ENCODE data around the gene CLN6. TPM values are rescaled to one million over a fixed set of nuclear protein-coding genes. Genes with fewer than 3 reads are reported as not detected.

The CLN6 gene
- total RNA-seq, 3 donors from 2014 or later (not counting 1 experiment from before 2014, with no cell fraction given), result 14.9 to 19.0 (median 15.5) TPM

DNA sequence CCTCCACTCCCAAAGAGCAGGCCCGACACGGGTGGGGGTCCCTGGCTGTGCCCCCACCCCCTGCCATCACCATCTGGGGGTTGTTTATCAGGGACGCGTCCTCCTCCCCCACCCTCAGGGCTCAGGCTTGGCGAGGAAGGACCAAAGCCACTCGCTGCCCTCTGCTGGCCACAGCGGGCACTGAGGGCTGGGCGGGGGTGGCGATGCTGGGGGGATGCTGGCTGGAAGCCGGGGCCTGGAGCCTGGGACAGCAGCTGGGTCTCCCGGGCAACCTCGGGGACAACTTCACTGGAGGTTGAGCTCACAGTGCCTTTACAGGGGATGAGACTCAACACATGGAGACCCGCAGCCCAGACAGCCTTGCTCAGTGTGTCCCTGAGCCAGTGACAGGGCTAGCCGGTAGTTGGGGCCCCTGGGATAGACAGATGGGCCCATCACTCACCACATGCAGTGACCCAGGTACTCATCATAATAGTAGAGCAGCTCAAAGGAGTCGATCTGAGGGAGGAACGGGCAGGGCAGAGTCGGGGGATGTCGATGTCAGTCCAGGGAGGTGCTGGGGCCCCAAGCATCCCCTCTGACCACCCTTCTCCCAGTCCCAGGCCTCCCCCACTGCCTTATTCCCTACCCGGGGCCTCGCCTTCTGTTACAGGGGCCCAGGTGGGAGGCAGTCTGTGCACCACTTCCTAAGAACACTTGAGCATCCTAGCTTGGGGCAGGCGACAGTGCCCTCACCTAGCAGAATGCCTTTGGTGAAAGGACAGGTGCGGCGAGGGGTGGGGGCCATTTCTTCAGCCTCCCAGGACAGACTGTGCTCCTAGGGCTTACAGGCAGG is 18.5 kb downstream of the CLN6 start:
- H3K9me3 Mint-ChIP-seq, result no peaks in the 10 kb centered on the region
- H3K27ac ChIP-seq (ENCODE audit: low read length), result no peak overlapping the region
- H3K4me1 ChIP-seq (ENCODE audit: control insufficient read depth, insufficient read depth, low read length), result peaks cover 28% of the 10 kb centered on the region
- TF ChIP-seq, protein P1, sequence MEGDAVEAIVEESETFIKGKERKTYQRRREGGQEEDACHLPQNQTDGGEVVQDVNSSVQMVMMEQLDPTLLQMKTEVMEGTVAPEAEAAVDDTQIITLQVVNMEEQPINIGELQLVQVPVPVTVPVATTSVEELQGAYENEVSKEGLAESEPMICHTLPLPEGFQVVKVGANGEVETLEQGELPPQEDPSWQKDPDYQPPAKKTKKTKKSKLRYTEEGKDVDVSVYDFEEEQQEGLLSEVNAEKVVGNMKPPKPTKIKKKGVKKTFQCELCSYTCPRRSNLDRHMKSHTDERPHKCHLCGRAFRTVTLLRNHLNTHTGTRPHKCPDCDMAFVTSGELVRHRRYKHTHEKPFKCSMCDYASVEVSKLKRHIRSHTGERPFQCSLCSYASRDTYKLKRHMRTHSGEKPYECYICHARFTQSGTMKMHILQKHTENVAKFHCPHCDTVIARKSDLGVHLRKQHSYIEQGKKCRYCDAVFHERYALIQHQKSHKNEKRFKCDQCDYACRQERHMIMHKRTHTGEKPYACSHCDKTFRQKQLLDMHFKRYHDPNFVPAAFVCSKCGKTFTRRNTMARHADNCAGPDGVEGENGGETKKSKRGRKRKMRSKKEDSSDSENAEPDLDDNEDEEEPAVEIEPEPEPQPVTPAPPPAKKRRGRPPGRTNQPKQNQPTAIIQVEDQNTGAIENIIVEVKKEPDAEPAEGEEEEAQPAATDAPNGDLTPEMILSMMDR (IDR thresholded peaks at IDR 0.05), result peak; percentile 66
- peak in 2 of 3 donors; percentile 67 to 74 for ATAC-seq
- peaks cover 0 to 28% of the 10 kb centered on the region in 2 donors for H3K4me1 Mint-ChIP-seq
- intact Hi-C loops (cut with micrococcal nuclease), result loop anchor here (1.0 kb wide), 1 partner anchor 348 kb away; no protein-coding TSS in a partner anchor
- no peaks in the 10 kb centered on the region for H3K36me3 Mint-ChIP-seq
- H3K27me3 Mint-ChIP-seq (ENCODE audit: low read depth in 2 of 2), result no peaks in the 10 kb centered on the region
- H3K4me3 ChIP-seq (ENCODE audit: low read length), result no peak overlapping the region
- no peaks in the 10 kb centered on the region for H3K9me3 ChIP-seq (ENCODE audit: control insufficient read depth, insufficient read depth, low read length)
- no peak overlapping the region for H3K4me3 Mint-ChIP-seq
- no peak overlapping the region for H3K27ac Mint-ChIP-seq
- peak; percentile 30 to 66 for DNase-seq
- no peaks in the 10 kb centered on the region for H3K36me3 ChIP-seq (ENCODE audit: control insufficient read depth, insufficient read depth, low read length)
- 68% methylated on average over 23 of the region's 23 CpGs for WGBS (ENCODE audit: insufficient coverage)
- no peaks in the 10 kb centered on the region for H3K27me3 ChIP-seq (ENCODE audit: control insufficient read depth, insufficient read depth, low read length)

DNA sequence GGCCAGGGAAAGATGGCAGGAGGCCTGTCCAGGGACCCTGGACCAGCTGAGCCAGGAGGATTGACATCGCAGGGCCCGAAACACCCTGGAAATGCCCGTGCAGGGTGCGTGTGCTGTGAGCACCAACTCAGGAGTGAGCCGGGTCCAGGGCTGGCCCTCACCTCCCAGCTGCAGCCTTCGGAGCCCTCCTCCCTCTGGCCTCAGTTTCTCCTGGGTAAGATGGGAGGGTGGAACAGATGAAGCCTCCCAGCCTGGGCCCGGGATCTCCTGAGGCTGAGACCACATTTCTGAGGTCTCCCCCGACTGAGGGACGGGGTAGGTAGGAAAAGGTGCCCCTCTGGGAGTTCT is 19.1 kb downstream of the CLN6 start:
- WGBS (ENCODE audit: insufficient coverage), result 87% methylated on average over 9 of the region's 9 CpGs
- Mint-ChIP-seq H3K9me3 (no peaks in the 10 kb centered on the region), H3K27ac (no peak overlapping the region), H3K36me3 (no peaks in the 10 kb centered on the region), H3K27me3 (ENCODE audit: low read depth in 2 of 2) (no peaks in the 10 kb centered on the region), H3K4me3 (no peak overlapping the region), H3K4me1 (peaks cover 0 to 32% of the 10 kb centered on the region in 2 donors)
- no peaks in the 10 kb centered on the region for H3K9me3 ChIP-seq (ENCODE audit: control insufficient read depth, insufficient read depth, low read length)
- peaks cover 32% of the 10 kb centered on the region for H3K4me1 ChIP-seq (ENCODE audit: control insufficient read depth, insufficient read depth, low read length)
- H3K36me3 ChIP-seq (ENCODE audit: control insufficient read depth, insufficient read depth, low read length), result no peaks in the 10 kb centered on the region
- no peaks in the 10 kb centered on the region for H3K27me3 ChIP-seq (ENCODE audit: control insufficient read depth, insufficient read depth, low read length)
- H3K27ac ChIP-seq (ENCODE audit: low read length), result no peak overlapping the region
- no peak for ATAC-seq
- no peak for DNase-seq
- H3K4me3 ChIP-seq (ENCODE audit: low read length), result no peak overlapping the region
- intact Hi-C loops (cut with micrococcal nuclease), result loop anchor here (1.0 kb wide), 1 partner anchor 347 kb away; no protein-coding TSS in a partner anchor
- TF ChIP-seq, protein P1 (IDR thresholded peaks at IDR 0.05), result no peak

DNA sequence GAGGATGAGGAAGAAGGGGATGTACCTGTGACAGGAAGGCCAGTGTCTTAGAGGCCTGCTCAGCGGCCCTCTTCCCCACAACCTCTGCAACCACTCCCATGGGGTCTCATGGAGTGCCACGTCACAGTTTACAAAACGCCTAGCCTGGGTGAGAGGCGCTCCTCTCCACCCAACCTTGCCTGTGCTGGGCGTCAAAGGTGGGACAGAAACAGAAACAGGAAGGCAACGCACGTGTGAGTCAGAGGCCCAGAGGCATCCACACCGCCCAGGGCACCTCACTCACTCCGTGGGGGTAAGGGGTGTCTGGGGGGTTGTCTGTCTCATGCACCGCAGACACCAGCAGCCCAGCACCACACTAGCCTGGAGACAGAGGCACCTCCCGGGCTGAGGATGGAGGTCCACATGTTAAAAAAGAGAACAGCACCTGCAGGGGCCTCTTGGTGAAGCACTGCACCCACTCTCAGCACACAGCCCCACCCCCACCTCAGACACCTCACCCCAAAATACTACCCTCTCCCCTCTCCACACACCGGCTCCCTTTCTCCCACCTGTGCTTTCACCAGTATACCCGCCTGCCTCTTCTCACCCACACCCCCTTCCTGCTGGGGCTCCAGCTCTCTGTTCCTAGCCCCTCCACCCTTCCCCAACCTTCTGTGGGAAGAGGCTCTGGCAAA is 19.7 kb downstream of the CLN6 start:
- Histone ChIP-seq H3K27ac (ENCODE audit: low read length) (no peak overlapping the region), H3K4me3 (ENCODE audit: low read length) (no peak overlapping the region), H3K9me3 (ENCODE audit: control insufficient read depth, insufficient read depth, low read length) (no peaks in the 10 kb centered on the region), H3K27me3 (ENCODE audit: control insufficient read depth, insufficient read depth, low read length) (no peaks in the 10 kb centered on the region), H3K36me3 (ENCODE audit: control insufficient read depth, insufficient read depth, low read length) (no peaks in the 10 kb centered on the region), H3K4me1 (ENCODE audit: control insufficient read depth, insufficient read depth, low read length) (peaks cover 33% of the 10 kb centered on the region)
- peak; percentile 12 to 80 (median 46) for ATAC-seq
- Mint-ChIP-seq H3K4me1 (peaks cover 0 to 32% of the 10 kb centered on the region in 2 donors), H3K4me3 (no peak overlapping the region), H3K9me3 (no peaks in the 10 kb centered on the region), H3K27ac (peak overlapping the region in 1 of 2 donors; percentile 63), H3K27me3 (ENCODE audit: low read depth in 2 of 2) (no peaks in the 10 kb centered on the region), H3K36me3 (no peaks in the 10 kb centered on the region)
- TF ChIP-seq, protein P1 (IDR thresholded peaks at IDR 0.05), result no peak
- intact Hi-C loops (cut with micrococcal nuclease), result loop anchor here (1.0 kb wide), 1 partner anchor 347 kb away; no protein-coding TSS in a partner anchor
- peak in 1 of 2 donors; percentile 21 for DNase-seq
- 39% methylated on average over 13 of the region's 13 CpGs for WGBS (ENCODE audit: insufficient coverage)

Measured in natural killer cell (primary cell).